Urothelium cell line (cell line): ENCODE results near the gene SYT12.

Experiments
- DNase-seq: peaks from one replicate; pipeline ENCODE4 v3.0.0; 2011; ENCODE audit warnings: low spot score, mixed read lengths
- FAIRE-seq: peaks from 2 replicates; lab custom pipeline; 2011; peaks lifted over from hg19 to GRCh38; lab: Jason Lieb, UNC

SYT12 gene

DNA sequence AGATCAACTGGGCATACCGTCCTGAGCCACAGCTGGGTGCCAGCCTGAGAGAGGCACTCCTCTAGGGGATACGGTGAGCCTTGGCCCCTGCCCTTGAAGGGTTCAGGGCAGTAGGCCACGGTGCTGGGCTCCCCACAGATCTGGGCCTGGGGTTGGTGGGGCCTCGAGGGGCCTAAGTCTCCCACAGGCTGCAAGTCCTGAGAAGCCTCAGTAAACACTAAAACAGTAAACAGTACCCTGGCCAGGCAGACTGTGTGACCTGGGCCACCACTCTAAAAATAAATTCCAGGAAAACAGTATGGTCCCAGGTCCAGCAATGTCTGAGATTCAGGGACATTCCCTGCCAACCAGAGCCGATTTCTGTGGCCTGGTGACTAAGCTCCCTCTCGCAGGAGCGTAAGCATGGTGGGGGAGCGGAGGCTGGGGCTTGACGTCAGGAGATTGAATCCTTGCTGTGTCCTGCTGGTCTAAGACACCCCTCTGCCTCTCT is 31.5 kb downstream of the SYT12 start:
- FAIRE-seq = no peak
- peak; percentile 63 for DNase-seq

- FAIRE-seq = no peak
- peak; percentile 60 for DNase-seq
Observed at GRCh38 chr11:67054836-67055523, 32.0 kb downstream of the SYT12 start.

DNA sequence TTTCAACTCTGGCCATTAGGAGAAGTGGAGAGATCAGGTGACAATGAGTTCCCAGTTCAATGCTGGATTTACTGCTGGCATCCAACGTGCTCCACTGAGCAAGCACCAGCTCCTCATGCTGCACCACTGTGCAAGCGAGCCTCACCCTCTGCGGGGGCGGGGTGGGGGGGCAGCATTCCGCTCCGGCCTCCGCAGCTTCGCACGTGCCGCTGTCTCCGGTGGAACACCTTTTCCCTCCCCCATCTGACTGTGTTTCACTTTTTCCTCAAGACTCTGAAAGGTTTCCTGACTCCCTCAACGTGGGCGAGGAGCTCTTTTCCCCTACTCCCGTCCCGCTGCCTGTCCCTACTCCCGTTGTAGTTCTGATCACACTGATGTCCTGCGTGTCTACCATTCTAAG is 32.9 kb downstream of the SYT12 start:
- FAIRE-seq = peak; percentile 5
- peak; percentile 70 for DNase-seq

- FAIRE-seq = no peak
Observed at GRCh38 chr11:67056267-67057204, 33.6 kb downstream of the SYT12 start, which contains the start of gene RHOD. Gene RHOD, plus strand, starts transcription at chr11:67056847. Its CDS starts 56 bp downstream, at chr11:67056903.

GRCh38 chr11:67057205-67057672 is 34.3 kb downstream of the SYT12 start:
- DNase-seq (no peak), FAIRE-seq (no peak)

More at GRCh38 chr11:67056267-67057204, 33.6 kb downstream of the SYT12 start, which contains the start of gene RHOD:
- DNase-seq = no peak

DNA sequence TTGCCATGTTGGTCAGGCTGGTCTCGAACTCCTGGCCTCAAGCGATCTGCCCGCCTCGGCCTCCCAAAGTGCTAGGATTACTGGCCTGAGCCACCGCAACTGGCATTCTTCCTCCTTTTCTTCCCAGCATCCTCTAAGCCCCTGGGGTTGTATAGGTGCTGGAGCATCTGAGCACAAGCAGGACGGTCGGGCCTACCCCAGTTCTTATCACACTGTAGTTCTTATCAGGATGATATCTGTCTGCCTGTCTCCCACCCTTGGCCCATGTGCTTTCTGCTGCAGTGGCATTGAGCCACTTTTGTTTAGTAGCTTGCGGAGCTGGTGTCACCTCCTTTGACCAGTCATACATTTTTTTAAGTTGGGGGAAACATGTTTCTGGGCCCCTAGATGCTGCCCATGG is 35.6 kb downstream of the SYT12 start:
- FAIRE-seq (no peak), DNase-seq (no peak)

GRCh38 chr11:67059671-67060070 is 36.7 kb downstream of the SYT12 start:
- FAIRE-seq (no peak), DNase-seq (no peak)

GRCh38 chr11:67060111-67060522 is 37.2 kb downstream of the SYT12 start:
- FAIRE-seq (no peak), DNase-seq (peak; percentile 56)

DNA sequence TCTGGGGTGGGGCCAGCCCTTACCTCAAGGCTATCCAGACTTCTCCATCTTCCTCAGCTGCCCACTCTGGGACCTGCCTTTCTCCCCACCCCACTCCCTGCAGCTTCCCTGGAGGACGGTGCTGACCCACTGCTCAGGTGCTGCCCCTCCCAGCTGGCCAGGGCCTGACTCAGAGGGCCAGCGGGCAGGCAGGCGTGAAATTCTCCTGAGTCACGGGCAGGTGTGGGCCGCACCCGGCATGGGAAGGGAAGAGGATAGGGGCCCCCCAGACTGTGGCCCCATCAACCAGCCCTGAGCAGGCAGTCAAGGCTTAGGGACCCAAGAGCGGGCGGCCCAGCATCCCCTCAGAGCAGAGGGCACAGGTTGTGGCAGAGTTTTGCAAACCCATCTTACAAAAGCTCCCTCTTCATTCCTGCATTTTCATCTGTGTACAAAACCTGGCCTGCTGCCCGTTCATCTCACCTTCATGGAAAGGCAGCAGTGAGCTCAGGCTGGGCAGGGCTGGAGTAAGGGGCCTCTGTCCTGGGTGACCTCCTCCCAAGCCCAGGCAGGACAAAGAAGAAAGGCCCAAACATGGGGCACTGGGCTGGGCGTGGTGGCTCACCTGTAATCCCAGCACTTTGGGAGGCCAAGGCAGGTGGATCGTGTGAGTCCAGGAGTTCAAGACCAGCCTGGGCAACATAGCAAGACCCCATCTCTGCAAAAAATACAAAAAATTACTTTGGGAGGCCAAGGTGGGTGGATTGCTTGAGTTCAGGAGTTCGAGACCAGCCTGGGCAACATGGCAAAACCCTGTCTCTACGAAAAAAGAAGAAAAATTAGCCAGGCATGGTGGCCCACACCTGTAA is 39.8 kb downstream of the SYT12 start:
- FAIRE-seq = peak; percentile 91
- DNase-seq = peak; percentile 77

DNA sequence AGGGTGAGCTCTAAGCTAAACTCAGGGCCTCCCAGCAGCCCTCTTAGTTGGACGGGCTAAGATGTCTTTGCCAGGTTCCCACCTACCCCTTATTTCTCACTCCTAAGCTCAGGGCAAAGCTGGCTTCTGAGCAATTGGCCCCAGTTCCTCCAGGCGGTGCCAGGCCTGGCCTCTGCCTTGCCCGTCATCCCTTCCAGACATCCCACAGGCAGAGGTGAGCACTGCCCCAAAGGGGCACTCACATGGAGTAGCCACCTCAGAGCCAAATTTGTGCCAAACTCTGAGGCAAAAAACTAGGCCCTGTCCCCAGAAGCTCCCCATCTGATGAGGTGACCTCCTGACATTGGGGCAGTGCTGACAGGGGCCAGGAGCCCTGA is 43.4 kb downstream of the SYT12 start:
- no peak for DNase-seq
- no peak for FAIRE-seq

DNA sequence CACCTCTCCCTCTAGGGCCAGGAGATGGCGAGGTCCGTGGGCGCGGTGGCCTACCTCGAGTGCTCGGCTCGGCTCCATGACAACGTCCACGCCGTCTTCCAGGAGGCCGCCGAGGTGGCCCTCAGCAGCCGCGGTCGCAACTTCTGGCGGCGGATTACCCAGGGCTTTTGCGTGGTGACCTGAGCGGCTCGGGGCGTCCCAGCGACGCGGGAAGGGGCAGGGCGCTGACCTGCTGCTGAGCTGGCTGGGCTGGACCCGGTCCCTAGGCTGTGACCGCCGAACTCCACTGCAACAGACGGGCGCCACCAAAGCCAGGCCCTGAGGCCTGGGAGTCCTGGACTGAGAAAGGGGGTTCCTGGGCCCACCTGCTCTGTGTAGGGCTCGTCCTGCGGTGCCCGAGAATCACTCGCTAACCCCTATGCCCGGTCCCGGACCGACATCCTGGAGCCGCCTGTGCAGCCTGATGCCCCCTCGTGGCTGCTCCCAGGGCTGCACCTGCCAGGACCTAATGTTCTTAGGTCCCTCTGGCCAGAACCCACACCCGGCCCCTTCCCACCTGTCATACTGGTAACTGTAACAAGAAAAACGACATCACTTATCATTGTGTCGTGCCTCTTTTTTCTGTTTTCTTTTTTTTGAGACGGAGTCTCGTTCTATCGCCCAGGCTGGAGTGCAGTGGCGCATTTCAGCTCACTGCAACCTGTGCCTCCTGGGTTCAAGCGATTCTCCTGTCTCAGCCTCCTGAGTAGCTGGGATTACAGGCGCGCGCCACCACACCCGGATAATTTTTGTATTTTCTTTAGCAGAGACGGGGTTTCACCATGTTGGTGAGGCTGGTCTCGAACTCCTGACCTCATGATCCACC is 48.7 kb downstream of the SYT12 start:
- DNase-seq (peak; percentile 69), FAIRE-seq (no peak)

GRCh38 chr11:67072295-67072694 is 49.4 kb downstream of the SYT12 start:
- DNase-seq (no peak), FAIRE-seq (no peak)

GRCh38 chr11:67073908-67074307 is 51.0 kb downstream of the SYT12 start:
- FAIRE-seq (no peak), DNase-seq (no peak)

GRCh38 chr11:67076202-67076601 is 53.3 kb downstream of the SYT12 start:
- FAIRE-seq = no peak

DNA sequence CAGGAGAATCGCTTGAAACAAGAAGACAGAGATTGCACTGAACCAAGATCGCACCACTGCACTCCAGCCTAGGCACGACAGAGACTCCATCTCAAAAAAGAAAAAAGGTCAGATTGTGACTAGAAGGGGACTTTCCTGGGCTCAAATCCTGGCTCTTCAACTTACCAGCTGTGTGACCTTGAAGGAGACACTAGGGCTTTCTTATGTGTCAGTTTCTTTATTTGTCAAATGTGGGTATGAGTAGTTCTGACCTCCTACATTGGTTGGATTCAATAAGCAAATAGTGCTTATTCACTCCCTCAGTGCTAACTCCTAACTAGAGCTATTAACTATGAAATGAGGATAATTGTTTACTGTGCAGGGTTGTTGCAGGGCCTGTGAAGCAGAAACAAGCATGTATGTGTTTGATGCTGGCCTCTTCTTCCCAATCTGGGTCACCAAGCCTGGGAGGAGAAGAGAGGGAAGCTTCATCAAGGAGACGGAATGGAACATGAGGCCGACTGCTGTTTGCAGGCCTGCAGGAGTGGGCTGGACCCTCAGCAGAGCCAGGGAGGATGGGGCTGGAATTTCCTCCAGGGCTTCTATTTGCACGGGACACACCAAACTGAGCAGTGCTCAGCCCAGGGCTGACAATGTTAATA is 56.3 kb downstream of the SYT12 start:
- FAIRE-seq = no peak
- DNase-seq = no peak

More at GRCh38 chr11:67076202-67076601, 53.3 kb downstream of the SYT12 start:
- no peak for DNase-seq

DNA sequence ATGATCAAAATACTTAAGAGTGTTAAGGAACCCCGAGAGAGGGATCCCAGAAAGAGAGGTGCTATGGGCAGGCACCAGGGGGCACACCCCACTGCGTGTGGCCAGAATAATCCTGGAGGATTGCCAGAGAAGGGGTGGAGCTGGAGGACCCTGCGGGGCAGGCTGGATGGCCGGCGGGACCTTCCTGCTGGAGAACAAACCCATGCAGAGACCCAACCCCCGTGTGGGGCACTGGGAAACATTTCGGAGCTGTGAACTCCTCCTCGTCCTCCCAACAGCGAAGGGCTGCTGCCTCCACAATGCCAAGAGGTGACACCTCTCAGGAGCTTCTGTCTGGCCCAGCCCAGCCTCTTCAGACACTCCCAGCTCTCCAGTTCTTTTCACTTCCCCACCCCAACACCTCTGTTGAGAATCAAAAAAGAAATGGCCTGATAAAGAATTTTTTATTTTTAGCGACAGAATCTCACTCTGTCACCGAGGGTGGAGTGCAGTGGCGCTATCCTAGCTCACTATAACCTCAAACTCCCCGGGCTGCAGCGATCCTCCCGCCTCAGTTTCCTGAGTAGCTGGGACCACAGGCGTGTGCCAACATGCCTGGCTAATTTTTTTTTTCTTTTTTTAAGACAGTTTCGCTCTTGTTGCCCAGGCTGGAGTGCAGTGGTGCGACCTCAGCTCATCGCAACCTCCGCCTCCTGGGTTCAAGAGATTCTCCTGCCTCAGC is 59.3 kb downstream of the SYT12 start:
- FAIRE-seq (no peak), DNase-seq (no peak)

DNA sequence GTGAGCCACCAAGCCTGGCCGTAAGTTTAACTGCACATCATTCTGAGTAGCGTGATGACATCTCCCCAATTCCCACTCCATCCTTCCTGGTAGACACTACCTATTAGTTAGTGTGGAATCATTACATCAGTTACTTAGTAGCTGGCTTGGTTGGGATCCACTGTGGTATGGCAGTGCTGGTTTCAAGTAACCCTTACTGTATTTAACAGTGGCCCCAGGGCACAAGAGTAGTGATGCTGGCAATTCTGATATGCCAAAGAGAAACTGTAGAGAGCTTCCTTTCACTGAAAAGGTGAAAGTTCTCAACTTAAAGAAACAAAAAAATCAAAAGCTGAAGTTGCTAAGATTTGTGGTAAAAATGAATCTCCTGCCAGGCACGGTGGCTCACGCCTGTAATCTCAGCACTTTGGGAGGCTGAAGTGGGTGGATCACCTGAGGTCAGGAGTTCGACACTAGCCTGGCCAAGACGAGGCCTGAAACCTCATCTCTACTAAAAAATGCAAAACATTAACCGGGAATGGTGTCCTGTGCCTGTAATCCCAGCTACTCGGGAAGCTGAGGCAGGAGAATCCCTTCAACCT is 60.9 kb downstream of the SYT12 start:
- DNase-seq = no peak

GRCh38 chr11:67085617-67086016 is 62.7 kb downstream of the SYT12 start:
- DNase-seq = no peak
- no peak for FAIRE-seq

More for the DNA sequence above, 60.9 kb downstream of the SYT12 start:
- FAIRE-seq = no peak
